Erythroblast (primary cell): Measurements from ENCODE around the gene ERVMER34-1.

Source experiments
- GATA1 ChIP-seq: IDR thresholded peaks from 2 replicates; pipeline ENCODE4 v1.6.1; 2011; ENCODE audit warnings: low read depth, mild to moderate bottlenecking, control low read depth, low read length, moderate library complexity
- POLR2A ChIP-seq: IDR thresholded peaks from 2 replicates; pipeline ENCODE4 v1.6.1; 2011; ENCODE audit warnings: mild to moderate bottlenecking, low read length

- TF ChIP-seq POLR2A = no peak
- no peak for TF ChIP-seq GATA1
Observed at GRCh38 chr4:52709155-52709554, 42.1 kb downstream of the ERVMER34-1 start.
